HepG2 (cell line): ENCODE data around the gene IGFLR1. TPM values are rescaled to one million over a fixed set of nuclear protein-coding genes. Genes with fewer than 3 reads are reported as not detected.

Experiments used
- ARID2 ChIP-seq: sonication (generic); formaldehyde crosslinking; IDR thresholded peaks from 2 replicates; pipeline ENCODE4 v1.8.1; 2022; ENCODE audit warnings: mild to moderate bottlenecking, missing genetic modification reagents, borderline replicate concordance
- BORCS8-MEF2B ChIP-seq: sonication (generic); formaldehyde crosslinking; IDR thresholded peaks from 2 replicates; pipeline ENCODE4 v1.8.0; 2022; ENCODE audit warnings: mild to moderate bottlenecking, missing genetic modification reagents
- CBX2 ChIP-seq, 2 experiments: fragments of 200-600 bp in 1 of 2; sonication (generic); formaldehyde crosslinking in 1 of 2; IDR thresholded peaks; 2 replicates each; pipeline versions ENCODE4 v1.7.0 to v1.8.1; 2018 to 2022; ENCODE audit warnings: low read depth in 2 of 2, low read length in 1 of 2, mild to moderate bottlenecking in 1 of 2, missing genetic modification reagents in 1 of 2
- CBX5 ChIP-seq: sonication (generic); formaldehyde crosslinking; IDR thresholded peaks from 2 replicates; pipeline ENCODE4 v1.4.0; 2020; ENCODE audit warnings: missing genetic modification reagents, borderline replicate concordance
- CHD2 ChIP-seq: IDR thresholded peaks from 2 replicates; pipeline ENCODE4 v1.6.1; 2011; ENCODE audit warnings: low read depth, low read length, improper control_type of control experiment
- ETV5 ChIP-seq: IDR thresholded peaks from 2 replicates; pipeline ENCODE4 v1.6.1; 2018; ENCODE audit warnings: missing biosample characterization, missing genetic modification reagents, inconsistent platforms, borderline replicate concordance
- FOXK2 ChIP-seq: fragments of 450-650 bp; IDR thresholded peaks from 2 replicates; pipeline ENCODE4 v1.6.1; 2016
- HHEX ChIP-seq: IDR thresholded peaks from 2 replicates; pipeline ENCODE4 v1.6.1; 2016; ENCODE audit warnings: control low read depth
- MAFK ChIP-seq, 2 experiments: IDR thresholded peaks in 1 of 2; conservative IDR thresholded peaks in 1 of 2; 2 replicates each; pipeline ENCODE4 v1.6.1; 2011; ENCODE audit warnings: improper control_type of control experiment in 2 of 2, low read length in 2 of 2
- NFIC ChIP-seq: IDR thresholded peaks from 2 replicates; pipeline ENCODE4 v1.6.1; 2012; ENCODE audit warnings: mild to moderate bottlenecking, low read length, inconsistent platforms
- PAXIP1 ChIP-seq: sonication (generic); formaldehyde crosslinking; conservative IDR thresholded peaks from 2 replicates; pipeline ENCODE4 v1.4.0; 2020; ENCODE audit warnings: mild to moderate bottlenecking, missing genetic modification reagents, moderate library complexity
- REL ChIP-seq: sonication (generic); formaldehyde crosslinking; conservative IDR thresholded peaks from 2 replicates; pipeline ENCODE4 v1.8.0; 2022; ENCODE audit warnings: mild to moderate bottlenecking, missing genetic modification reagents, moderate library complexity
- SMC3 ChIP-seq: IDR thresholded peaks from 2 replicates; pipeline ENCODE4 v1.6.1; 2011; ENCODE audit warnings: low read length, improper control_type of control experiment
- SMYD3 ChIP-seq: sonication (generic); formaldehyde crosslinking; IDR thresholded peaks from 2 replicates; pipeline ENCODE4 v1.8.1; 2023; ENCODE audit warnings: mild to moderate bottlenecking, missing genetic modification reagents
- TARDBP ChIP-seq: sonication (generic); formaldehyde crosslinking; IDR thresholded peaks from 2 replicates; pipeline ENCODE4 v1.8.0; 2022; ENCODE audit warnings: mild to moderate bottlenecking, missing genetic modification reagents
- UBTF ChIP-seq: sonication (generic); formaldehyde crosslinking; IDR thresholded peaks from 2 replicates; pipeline ENCODE4 v1.4.0; 2020; ENCODE audit warnings: mild to moderate bottlenecking, missing genetic modification reagents
- ZBTB7B ChIP-seq: sonication (generic); formaldehyde crosslinking; IDR thresholded peaks from 2 replicates; pipeline ENCODE4 v1.4.0; 2020; ENCODE audit warnings: missing genetic modification reagents
- ZNF484 ChIP-seq: sonication (generic); formaldehyde crosslinking; IDR thresholded peaks from 2 replicates; pipeline ENCODE4 v1.5.1; 2020; ENCODE audit warnings: mild to moderate bottlenecking, low read depth, missing genetic modification reagents, borderline replicate concordance
- ZNF839 ChIP-seq: sonication (generic); formaldehyde crosslinking; IDR thresholded peaks from 2 replicates; pipeline ENCODE4 v1.4.0; 2020; ENCODE audit warnings: missing genetic modification reagents, mild to moderate bottlenecking, borderline replicate concordance
- polyA plus RNA-seq, 8 experiments: library from polyadenylated mRNA; depleted of rRNA in 3 of 8; stranded (reverse) in 7 of 8; unstranded in 1 of 8; fragments of >200 nt; fragmentation: Illumina TruSeq in 4 of 8; extraction: Trizol in 4 of 8; gene quantifications; 2 replicates each; pipeline versions ENCODE4 v1.2.1 to v1.2.3, GENCODE V29; 2011 to 2016; ENCODE audit warnings: low read depth in 4 of 8, missing spikeins in 1 of 8, mixed read lengths in 1 of 8; ENCODE audit not compliant: insufficient read depth in 1 of 8
- total RNA-seq, 5 experiments: library from RNA; depleted of rRNA; stranded (reverse); fragments of >200 nt; fragmentation: Illumina TruSeq; extraction: Trizol; gene quantifications; 2 replicates each; pipeline ENCODE4 v1.2.3, GENCODE V29; 2016; ENCODE audit warnings: low read depth in 1 of 5
- TF ChIP-seq, protein P1 (sequence below): sonication (generic); formaldehyde crosslinking; IDR thresholded peaks from 2 replicates; pipeline ENCODE4 v1.8.0; 2022; ENCODE audit warnings: mild to moderate bottlenecking, missing genetic modification reagents, moderate library complexity
- TF ChIP-seq, protein P2 (sequence below): sonication (generic); formaldehyde crosslinking; IDR thresholded peaks from 2 replicates; pipeline ENCODE4 v1.5.1; 2020; ENCODE audit warnings: mild to moderate bottlenecking, missing genetic modification reagents, borderline replicate concordance

IGFLR1 gene
- total and polyA plus RNA-seq, 2 of the 13 experiments (the other 11 are each of a cell fraction or from before 2014, with no cell fraction given) = 5.4 to 8.9 TPM

DNA sequence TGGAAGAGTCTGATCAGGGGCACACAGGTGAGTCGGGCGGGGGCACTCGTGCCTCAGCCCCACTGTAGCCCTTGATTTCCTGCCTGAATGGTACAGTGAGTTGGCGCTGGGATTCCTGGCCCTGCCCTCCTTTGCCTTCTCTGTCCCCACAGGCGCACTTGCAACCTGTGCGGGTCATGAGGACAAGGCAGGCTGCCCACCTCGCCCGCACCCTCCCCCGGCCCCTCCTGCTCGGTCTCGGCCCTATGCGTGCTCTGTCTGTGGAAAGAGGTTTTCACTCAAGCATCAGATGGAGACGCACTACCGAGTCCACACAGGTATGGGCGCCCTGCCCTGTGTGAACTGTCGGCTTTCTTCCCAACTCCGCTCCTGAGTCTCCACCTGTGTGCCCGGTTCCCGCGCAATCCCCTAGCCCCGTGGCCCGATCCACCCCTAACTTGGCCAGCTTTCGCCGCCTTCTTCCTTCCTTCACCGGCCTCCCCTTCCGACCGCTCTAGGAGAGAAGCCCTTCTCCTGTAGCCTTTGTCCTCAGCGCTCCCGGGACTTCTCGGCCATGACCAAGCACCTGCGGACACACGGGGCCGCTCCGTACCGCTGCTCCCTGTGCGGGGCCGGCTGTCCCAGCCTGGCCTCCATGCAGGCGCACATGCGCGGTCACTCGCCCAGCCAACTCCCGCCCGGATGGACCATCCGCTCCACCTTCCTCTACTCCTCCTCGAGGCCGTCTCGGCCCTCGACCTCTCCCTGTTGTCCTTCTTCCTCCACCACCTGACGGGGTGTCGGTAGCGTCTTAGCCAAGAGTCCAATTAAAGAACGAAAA is 26.1 kb downstream of the IGFLR1 start (continued):
- TF ChIP-seq CBX5 = no peak
- TF ChIP-seq ZNF839 = no peak
- TF ChIP-seq NFIC = no peak
- no peak for TF ChIP-seq FOXK2
- no peak for TF ChIP-seq SMYD3 (CRISPR knock-in tag)
- no peak for TF ChIP-seq ARID2 (CRISPR knock-in tag)
- TF ChIP-seq PAXIP1 (CRISPR knock-in tag) = no peak; the same call in 1 of the 2 replicates
- peak; percentile 88 for TF ChIP-seq UBTF
- TF ChIP-seq ZBTB7B (CRISPR knock-in tag) = no peak
- no peak for TF ChIP-seq TARDBP (CRISPR knock-in tag)
- TF ChIP-seq BORCS8-MEF2B = peak; percentile 88
- TF ChIP-seq, protein P1, sequence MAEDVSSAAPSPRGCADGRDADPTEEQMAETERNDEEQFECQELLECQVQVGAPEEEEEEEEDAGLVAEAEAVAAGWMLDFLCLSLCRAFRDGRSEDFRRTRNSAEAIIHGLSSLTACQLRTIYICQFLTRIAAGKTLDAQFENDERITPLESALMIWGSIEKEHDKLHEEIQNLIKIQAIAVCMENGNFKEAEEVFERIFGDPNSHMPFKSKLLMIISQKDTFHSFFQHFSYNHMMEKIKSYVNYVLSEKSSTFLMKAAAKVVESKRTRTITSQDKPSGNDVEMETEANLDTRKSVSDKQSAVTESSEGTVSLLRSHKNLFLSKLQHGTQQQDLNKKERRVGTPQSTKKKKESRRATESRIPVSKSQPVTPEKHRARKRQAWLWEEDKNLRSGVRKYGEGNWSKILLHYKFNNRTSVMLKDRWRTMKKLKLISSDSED (CRISPR knock-in tag) = 0 out of 2 replicates have a peak, but pooled peaks have one; percentile 31
- TF ChIP-seq CBX2 (IDR thresholded peaks at IDR 0.05; ENCODE audit: low read depth, low read length) = no peak
- no peak for TF ChIP-seq CBX2 (CRISPR knock-in tag; IDR thresholded peaks at IDR 0.05; ENCODE audit: low read depth)
- no peak for TF ChIP-seq SMC3
- TF ChIP-seq ZNF484 = no peak
- no peak for TF ChIP-seq HHEX (CRISPR knock-in tag)
- TF ChIP-seq REL = peak; percentile 84; the same call in 1 of the 2 replicates
- TF ChIP-seq, protein P2, sequence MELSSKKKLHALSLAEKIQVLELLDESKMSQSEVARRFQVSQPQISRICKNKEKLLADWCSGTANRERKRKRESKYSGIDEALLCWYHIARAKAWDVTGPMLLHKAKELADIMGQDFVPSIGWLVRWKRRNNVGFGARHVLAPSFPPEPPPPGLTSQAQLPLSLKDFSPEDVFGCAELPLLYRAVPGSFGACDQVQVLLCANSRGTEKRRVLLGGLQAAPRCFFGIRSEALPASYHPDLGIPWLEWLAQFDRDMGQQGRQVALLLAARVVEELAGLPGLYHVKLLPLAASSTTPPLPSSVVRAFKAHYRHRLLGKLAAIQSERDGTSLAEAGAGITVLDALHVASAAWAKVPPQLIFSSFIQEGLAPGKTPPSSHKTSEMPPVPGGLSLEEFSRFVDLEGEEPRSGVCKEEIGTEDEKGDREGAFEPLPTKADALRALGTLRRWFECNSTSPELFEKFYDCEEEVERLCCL (CRISPR knock-in tag) = no peak
- no peak for TF ChIP-seq MAFK (conservative IDR thresholded peaks at IDR 0.05 in 1 of 2, IDR thresholded peaks at IDR 0.05 in 1 of 2; ENCODE audit: low read length in 2 of 2)
- TF ChIP-seq ETV5 (CRISPR knock-in tag) = no peak; the same call in 1 of the 2 replicates
- TF ChIP-seq CHD2 = no peak
